Measurements from ENCODE around the gene SNRNP25.

DNA sequence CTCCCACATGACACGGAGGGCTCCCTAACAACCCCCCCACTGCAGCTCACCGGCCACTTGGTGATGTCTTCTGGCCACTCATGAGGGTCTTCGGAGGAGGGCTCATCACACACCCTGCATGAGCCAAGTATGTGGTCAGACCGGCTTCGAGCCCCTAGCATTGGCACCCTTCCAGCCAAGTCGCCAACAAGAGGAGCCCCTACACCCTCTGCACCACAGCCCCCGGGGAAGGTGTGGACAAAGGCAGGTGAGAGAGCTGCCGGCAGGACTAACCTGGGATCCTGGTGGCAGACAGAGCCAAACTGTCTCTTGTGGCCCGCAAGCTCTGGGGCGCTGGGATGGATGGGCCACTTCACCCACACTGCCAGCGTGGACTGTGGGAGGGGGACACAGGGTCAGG is 6.5 kb downstream of the SNRNP25 start:
- no peak for TF ChIP-seq POLR2A (IDR thresholded peaks at IDR 0.05; ENCODE audit: low read depth)
- no peak for TF ChIP-seq POLR2AphosphoS5 (IDR thresholded peaks at IDR 0.05)

Data from esophagus muscularis mucosa (tissue), 2 donors.